GM21737 (cell line): Measurements from ENCODE around the gene PNMA6E.
"Not testable (repeated sequence)": the region's sequence is repeated elsewhere in the genome, so short reads cannot be mapped to it uniquely, and the experiment has no call there.

Source experiments
- ATAC-seq: cut with Tn5 transposase; IDR thresholded peaks from one replicate; pipeline ENCODE4 v1.9.1; 2021; ENCODE audit warnings: mild to moderate bottlenecking, moderate library complexity; ENCODE audit not compliant: unreplicated experiment

The PNMA6E gene

DNA sequence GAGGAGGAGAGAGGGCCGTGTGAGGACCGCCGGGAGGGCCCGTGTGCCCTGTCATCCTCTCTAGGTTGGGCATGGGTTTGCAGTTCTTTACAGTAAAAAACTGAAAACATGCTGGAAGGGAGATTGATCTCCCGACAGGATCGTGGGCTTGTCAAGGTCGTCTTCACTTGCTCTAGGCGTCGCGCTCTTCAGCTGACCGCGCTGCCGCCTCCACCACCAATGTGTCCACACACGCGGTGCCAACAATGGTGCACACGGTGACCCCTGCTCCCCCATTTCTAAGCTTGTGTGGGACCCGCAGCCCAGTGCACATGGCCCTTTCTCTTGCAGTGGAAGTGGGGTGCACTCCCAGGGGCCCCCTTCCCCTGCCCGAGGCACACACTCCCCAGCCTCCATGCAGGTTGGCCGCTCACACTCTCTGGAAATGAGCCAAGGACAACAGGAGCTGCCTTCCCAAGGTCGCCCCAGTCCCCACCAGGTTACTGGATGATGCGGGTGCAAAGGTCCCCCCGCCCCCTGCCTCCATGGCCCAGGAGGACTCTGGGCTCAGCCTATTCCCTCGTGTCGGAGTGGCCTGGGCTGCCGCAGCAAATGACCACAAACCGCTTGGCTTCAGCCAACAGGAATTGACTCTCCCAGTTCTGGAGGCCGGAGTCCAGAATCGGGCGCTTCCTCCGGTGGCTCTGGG, 8.4 kb upstream of the PNMA6E start:
- ATAC-seq, result no peak

DNA sequence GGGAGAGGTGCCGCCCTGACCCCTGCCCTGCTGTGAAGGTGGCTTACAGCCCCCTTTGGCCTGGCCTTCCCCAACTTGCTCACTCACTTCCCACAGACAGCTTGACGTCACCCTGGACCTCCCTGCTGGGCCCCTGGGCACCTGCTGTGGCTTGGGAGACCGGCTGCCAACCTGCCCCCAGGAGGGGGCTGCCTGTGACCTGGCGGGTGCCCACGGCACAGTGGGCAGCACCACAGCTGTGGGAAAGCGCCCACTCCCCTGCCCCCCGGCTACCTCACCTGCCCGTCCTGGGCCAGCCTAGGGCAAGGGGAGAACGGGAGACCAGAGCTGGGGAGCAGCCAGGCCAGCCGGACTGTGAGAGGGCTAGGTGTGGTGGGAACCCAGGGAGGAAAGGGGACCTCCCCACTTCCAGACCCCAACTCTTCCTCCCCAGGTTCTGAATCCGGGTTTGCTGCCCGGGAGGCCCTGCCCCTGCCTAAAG, 7.8 kb upstream of the PNMA6E start:
- no peak for ATAC-seq

DNA sequence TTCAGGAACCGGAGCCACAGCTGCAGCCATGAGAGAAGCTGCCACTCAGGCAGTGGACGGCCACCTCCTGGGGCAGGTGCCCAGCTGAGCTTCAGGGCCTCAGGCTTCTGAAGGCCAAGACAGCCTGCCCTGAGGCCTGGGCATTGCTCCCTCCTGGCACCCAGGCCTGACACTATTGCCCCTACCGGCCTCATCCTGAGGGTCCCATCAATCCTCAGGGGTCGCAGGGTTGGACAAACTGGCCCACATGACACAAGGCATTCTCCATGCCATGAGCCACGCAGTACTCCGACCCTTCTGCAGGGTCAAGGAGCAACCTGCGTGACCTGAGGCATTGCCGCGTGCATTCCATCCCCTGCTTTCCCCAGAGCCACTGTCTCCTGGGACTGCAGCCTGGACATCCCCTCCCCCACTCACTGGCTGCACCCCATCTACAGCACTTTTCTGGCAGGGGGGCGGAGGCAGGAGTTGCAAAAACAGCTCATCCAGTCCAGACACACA, 7.1 kb upstream of the PNMA6E start:
- no peak for ATAC-seq

DNA sequence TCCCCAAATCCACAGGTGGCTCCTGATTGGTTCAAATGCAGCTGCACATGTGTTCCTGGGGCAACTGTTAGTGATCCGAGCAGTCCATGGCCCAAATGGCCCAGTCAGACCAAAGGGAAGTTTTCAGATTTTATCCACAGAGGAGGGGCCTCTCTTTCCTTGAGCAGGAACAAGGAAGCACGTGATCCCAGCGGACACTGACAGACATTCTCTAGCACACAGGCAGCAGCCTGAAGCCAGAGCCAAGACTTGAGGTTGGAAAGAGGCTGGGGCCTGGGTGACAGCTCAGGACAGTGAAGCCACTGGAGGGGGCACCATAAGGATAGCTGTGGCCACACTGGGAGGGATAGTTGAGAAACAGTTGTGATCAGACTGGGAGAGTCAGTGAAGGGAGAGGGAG, 6.6 kb upstream of the PNMA6E start:
- no peak for ATAC-seq

DNA sequence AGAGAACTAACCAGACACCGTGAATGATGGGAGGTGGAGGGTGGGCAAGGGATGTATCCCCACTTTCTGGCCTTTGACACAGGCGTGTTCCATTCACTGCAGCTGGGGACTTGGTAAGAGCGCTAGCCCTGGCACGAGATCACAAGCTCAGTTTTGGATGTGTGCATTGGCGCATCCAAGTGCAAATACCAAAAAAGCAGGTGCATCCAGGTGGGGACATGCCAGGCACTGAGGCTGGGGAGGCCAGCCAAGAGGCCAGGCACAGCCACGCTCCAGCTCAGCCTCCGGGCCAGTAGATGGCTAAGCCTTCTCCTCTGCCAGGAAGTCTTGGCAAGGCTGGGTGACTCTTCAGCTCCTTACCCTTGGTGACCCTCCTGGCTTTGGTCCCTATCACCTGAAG, 5.8 kb upstream of the PNMA6E start:
- no peak for ATAC-seq

DNA sequence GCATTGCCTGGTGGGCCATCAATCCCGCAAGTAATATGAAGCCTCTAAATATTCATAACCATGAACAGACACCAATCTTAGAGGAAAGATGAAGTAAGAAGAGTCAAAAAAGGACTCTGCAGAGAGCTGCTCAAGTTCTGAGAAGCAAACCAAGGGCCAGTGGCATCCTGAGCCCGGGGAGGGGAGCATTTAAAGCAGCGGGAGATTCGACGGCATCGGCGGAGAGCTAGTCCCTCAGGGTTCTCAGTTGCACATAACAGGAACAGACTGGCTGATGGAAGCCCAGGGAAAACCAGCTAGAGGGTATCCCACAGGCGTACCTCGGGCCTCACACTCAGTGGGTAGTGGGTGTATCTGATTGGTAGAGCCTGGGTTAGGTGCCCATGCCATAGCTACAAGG, 4.9 kb upstream of the PNMA6E start:
- ATAC-seq, result no peak

DNA sequence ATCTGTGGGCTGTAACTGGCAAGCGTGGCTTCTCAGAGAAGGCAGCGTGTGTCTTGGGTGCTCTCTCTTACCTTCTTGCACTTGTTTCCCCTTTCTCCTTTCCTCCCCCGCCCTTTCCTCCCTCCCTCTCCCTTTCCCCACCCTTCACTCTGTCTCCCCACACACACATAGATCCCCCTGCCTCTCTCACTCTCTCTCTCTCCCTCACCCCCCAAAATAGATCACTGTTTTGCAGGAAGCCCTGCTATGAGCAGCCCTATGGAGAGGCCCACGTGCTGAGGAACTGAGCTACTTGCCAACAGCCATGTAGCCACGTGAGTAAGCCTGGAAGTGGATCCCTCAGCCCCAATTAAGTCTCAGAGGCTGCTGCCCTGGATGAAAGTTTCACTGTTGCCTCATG, 4.3 kb upstream of the PNMA6E start:
- no peak for ATAC-seq

GRCh38 chrX:153404333-153404732, 3.2 kb upstream of the PNMA6E start:
- ATAC-seq, result not testable (repeated sequence)

DNA sequence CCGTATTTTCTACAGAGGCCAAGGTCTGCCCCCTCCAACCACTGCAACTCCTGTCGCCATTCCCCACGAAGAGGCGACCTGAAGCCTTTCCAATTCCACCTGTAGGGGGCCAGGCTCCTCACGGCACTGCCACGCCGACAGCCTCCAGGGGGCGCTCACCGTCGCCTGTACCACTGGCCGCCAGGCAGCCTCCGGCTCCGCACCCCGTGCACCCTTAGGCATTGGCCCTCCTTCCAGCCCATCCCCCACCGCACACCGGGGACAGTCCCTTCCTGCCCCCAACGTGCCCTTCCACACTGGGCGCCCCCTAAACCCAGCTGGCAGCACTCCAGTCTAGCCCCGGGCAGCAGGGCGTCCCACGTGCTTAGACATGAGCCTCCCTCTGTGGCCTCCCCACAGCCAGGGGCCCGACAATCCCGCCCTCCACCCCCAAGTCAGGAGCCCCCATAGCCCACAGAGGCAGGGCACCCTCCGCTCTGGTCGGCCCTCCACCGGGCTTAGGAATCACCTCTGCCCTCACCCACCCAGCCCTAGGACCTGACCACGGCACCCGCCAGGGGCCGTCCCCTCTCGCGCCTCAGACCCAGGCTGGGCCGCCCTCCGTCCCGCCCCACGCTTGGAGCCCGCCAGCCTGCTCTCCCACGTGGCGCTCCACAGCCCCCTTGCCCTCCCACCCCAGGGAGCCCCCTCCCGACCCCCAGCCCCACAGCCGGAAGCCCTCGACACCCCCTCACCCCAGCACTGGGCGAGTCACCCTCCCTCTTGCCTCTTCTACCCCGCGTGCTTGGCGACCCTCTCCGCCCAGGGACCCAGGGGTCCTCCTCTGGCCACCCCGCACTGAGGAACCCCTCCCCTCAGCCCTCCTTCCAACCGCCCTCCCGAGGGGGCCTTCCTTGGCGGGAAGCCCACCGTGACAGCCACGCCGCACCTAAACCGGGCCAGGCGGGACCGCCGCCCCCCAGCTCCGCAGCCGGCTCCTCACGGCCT, 711 bp downstream of the PNMA6E start:
- no peak for ATAC-seq

DNA sequence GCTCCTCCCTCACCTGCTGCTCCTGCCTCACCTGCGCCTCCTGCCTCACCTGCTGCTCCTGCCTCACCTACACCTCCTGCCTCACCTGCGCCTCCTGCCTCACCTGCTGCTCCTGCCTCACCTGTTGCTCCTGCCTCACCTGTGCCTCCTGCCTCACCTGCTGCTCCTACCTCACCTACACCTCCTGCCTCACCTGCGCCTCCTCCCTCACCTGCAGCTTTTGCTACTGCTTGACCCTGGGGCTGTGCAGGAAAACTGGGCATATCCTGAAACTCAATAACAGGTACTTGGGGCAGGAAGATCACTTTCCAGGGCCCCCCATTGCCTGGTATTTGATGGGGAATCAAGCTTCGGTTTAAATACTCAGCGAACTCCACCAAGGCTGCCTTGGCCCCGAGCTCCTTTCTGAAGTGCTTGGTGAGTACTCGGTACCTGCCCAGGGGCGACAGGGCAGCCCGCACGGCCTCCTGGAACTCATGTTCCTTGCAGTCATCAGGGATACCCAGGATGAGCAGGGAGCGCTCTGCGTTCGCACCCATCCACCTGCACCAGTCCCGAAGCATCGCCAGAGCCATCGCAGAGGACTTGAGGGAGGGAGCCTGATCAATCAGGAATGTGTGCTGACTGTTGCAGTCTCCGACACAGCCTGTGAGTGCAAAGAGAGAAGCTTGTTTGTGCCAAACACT, 2.7 kb downstream of the PNMA6E start:
- ATAC-seq, result no peak

DNA sequence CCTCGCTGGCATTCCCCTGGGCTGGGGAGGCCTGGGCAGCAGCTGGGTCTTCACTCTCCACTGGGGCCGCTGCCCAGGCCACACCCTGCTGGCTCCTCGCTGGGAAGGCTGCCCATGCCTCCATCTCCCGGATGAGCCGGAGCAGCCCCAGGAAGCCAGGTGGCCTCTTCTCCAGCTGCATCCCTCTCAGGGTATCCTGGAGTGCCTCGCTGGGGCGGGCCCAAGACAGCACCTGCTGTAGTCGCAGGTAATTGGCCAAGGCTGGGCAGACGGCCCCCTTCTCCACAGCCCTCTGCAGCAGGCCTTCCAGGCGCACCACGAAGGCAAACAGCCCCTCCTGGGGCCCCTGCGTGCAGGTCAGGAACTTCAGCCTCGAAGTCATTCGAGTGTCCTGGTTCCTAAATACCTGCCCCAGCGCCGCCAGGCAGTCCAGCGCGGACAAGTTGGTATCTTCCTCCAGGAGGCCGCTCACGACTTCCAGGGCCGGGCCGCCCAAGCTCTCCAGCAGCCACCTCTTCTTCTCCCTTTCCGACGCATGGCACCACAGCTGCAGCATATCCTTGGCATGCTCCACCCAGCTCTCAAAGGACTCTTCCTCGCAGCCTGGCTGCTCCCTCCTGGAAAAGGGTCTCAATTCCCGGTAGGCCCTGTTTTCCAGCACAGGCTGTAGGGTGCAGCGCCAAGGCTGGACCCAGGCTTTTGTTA, 3.7 kb downstream of the PNMA6E start:
- no peak for ATAC-seq

GRCh38 chrX:153396320-153397195, 4.6 kb downstream of the PNMA6E start:
- ATAC-seq, result no peak

- no peak for ATAC-seq
These were observed 5.4 kb downstream of the PNMA6E start for GRCh38 chrX:153395613-153396319.

GRCh38 chrX:153394612-153395011, 6.5 kb downstream of the PNMA6E start:
- no peak for ATAC-seq

- ATAC-seq, result no peak
These were observed 8.4 kb downstream of the PNMA6E start for GRCh38 chrX:153392642-153393321.

- ATAC-seq, result not testable (repeated sequence)
These were observed 11.7 kb downstream of the PNMA6E start for GRCh38 chrX:153389460-153389768.

DNA sequence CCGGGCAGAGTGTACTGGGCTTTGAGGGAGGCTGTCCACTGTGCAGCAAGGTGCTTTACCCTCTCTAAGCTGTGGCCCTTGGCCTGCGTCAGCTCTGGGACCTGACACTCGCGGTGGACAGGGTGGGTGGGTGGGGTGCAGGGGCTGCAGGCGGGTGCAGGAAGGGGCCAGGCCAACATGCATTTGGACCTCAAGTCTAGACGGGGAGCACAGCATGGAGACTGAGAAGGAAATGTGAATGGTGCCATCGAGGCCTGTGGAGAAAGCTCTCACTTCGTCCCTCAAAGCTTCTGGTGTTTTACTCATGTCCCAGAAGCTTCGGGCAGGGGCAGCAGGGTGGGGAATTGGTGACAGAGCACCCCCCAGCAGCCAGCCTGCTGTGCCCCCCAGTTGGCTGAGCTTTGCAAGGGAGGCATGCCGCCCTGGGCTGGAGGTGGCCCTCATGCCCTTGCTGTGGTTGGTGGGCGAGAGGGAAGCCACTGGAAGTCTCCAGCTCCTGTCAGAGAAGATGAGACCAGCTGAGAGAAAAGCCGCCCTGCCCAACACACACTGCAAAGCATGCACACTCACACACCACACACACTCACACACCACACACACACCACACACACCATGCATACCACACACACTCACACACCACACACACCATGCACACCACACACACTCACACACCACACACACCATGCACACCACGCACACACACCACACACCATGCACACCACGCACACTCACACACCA, 12.3 kb downstream of the PNMA6E start:
- ATAC-seq, result no peak
